Immature natural killer cell (primary cell): ENCODE data around the gene NIPAL1. TPM values are rescaled to one million over a fixed set of nuclear protein-coding genes. Genes with fewer than 3 reads are reported as not detected.
"Not testable (repeated sequence)": the region's sequence is repeated elsewhere in the genome, so short reads cannot be mapped to it uniquely, and the experiment has no call there.

ENCODE experiments used
- DNase-seq, 3 donors: peaks; one replicate each; pipeline ENCODE4 v3.0.0; 2022; ENCODE audit warnings: mixed read lengths in 1 of 3
- H3K27ac Mint-ChIP-seq, 6 donors: one replicate each; pipeline ENCODE4 v1.8.0; 2020; ENCODE audit warnings: mixed read lengths in 6 of 6, mild to moderate bottlenecking in 5 of 6, inconsistent platforms in 4 of 6, moderate library complexity in 3 of 6
- H3K27me3 Mint-ChIP-seq, 3 donors: one replicate each; pipeline ENCODE4 v1.8.0; 2020 to 2021; ENCODE audit warnings: low read depth in 3 of 3, mild to moderate bottlenecking in 3 of 3, mixed read lengths in 3 of 3, moderate library complexity in 3 of 3, inconsistent platforms in 1 of 3
- H3K36me3 Mint-ChIP-seq, 3 donors: one replicate each; pipeline ENCODE4 v1.8.0; 2020; ENCODE audit warnings: mixed read lengths in 3 of 3, inconsistent platforms in 2 of 3, mild to moderate bottlenecking in 2 of 3
- H3K4me1 Mint-ChIP-seq, 2 donors: one replicate each; pipeline ENCODE4 v1.8.0; 2020; ENCODE audit warnings: inconsistent platforms in 2 of 2, mild to moderate bottlenecking in 2 of 2, mixed read lengths in 2 of 2, moderate library complexity in 1 of 2
- H3K4me3 Mint-ChIP-seq, 5 donors: one replicate each; pipeline ENCODE4 v1.8.0; 2020; ENCODE audit warnings: mild to moderate bottlenecking in 5 of 5, mixed read lengths in 5 of 5, inconsistent platforms in 3 of 5, moderate library complexity in 3 of 5
- H3K9me3 Mint-ChIP-seq, 6 donors: one replicate each; pipeline ENCODE4 v1.8.0; 2020; ENCODE audit warnings: mild to moderate bottlenecking in 6 of 6, mixed read lengths in 6 of 6, inconsistent platforms in 4 of 6, moderate library complexity in 3 of 6
- polyA plus RNA-seq, 3 donors: library from polyadenylated mRNA; unstranded; fragments of 300-500 nt; fragmentation: Illumina TruSeq; gene quantifications; one replicate each; pipeline ENCODE4 v1.2.3, GENCODE V29; 2021

The NIPAL1 gene
- polyA plus RNA-seq, result not detected

GRCh38 chr4:48016141-48017107 is at the start of gene NIPAL1, which contains the start of gene CNGA1:
Gene NIPAL1 (plus strand): TSS chr4:48016772. CDS start chr4:48016840, 68 bp downstream.
Gene CNGA1 (minus strand): TSS chr4:48016681. CDS start chr4:47952689, 63,992 bp downstream.
- Mint-ChIP-seq H3K4me1 (peaks cover 8 to 12% of the 10 kb centered on the region in 2 donors), H3K27ac (peak within 1 kb of the TSS in 2 of 6 donors; percentile 11 to 48), H3K9me3 (peaks cover 0 to 2% (median 0%) of the 10 kb centered on the region in 6 donors), H3K36me3 (no peaks in the 10 kb centered on the region), H3K27me3 (peaks cover 10 to 20% (median 12%) of the 10 kb centered on the region in 3 donors), H3K4me3 (peak within 1 kb of the TSS; percentile 82 to 94 (median 87))
- peak; percentile 64 to 68 (median 66) for DNase-seq

GRCh38 chr4:47968847-47969246 is 47.7 kb upstream of the NIPAL1 start:
- Mint-ChIP-seq H3K27ac (no peak overlapping the region), H3K4me1 (no peaks in the 10 kb centered on the region), H3K9me3 (no peaks in the 10 kb centered on the region), H3K36me3 (no peaks in the 10 kb centered on the region), H3K27me3 (peaks cover 2 to 11% (median 4%) of the 10 kb centered on the region in 3 donors), H3K4me3 (no peak overlapping the region)
- no peak for DNase-seq

- no peaks in the 10 kb centered on the region for H3K4me1 Mint-ChIP-seq
- peaks cover 2 to 7% (median 4%) of the 10 kb centered on the region in 3 donors for H3K27me3 Mint-ChIP-seq
- no peak overlapping the region for H3K4me3 Mint-ChIP-seq
- H3K27ac Mint-ChIP-seq, result no peak overlapping the region
- H3K9me3 Mint-ChIP-seq, result no peaks in the 10 kb centered on the region
- no peaks in the 10 kb centered on the region for H3K36me3 Mint-ChIP-seq
- DNase-seq, result no peak
Observed at GRCh38 chr4:47972181-47972580, 44.4 kb upstream of the NIPAL1 start.

- H3K9me3 Mint-ChIP-seq, result no peaks in the 10 kb centered on the region
- no peak for DNase-seq
- peaks cover 2 to 7% (median 4%) of the 10 kb centered on the region in 3 donors for H3K27me3 Mint-ChIP-seq
- H3K36me3 Mint-ChIP-seq, result no peaks in the 10 kb centered on the region
- H3K4me1 Mint-ChIP-seq, result no peaks in the 10 kb centered on the region
- H3K27ac Mint-ChIP-seq, result no peak overlapping the region
- no peak overlapping the region for H3K4me3 Mint-ChIP-seq
Observed at GRCh38 chr4:47972721-47973120, 43.9 kb upstream of the NIPAL1 start.

- Mint-ChIP-seq H3K9me3 (no peaks in the 10 kb centered on the region), H3K36me3 (no peaks in the 10 kb centered on the region)
Observed at GRCh38 chr4:47974566-47974965, 42.0 kb upstream of the NIPAL1 start.

GRCh38 chr4:47990145-47990544 is 26.4 kb upstream of the NIPAL1 start:
- H3K27ac Mint-ChIP-seq, result no peak overlapping the region
- H3K36me3 Mint-ChIP-seq, result peaks cover 0 to 12% (median 5%) of the 10 kb centered on the region in 3 donors
- DNase-seq, result no peak
- H3K4me1 Mint-ChIP-seq, result peaks cover 3 to 10% of the 10 kb centered on the region in 2 donors
- peaks cover 2 to 11% (median 4%) of the 10 kb centered on the region in 3 donors for H3K27me3 Mint-ChIP-seq
- no peak overlapping the region for H3K4me3 Mint-ChIP-seq
- peaks cover 13 to 26% (median 20%) of the 10 kb centered on the region in 6 donors for H3K9me3 Mint-ChIP-seq

More at GRCh38 chr4:47974566-47974965, 42.0 kb upstream of the NIPAL1 start:
- no peak for DNase-seq
- Mint-ChIP-seq H3K27ac (no peak overlapping the region), H3K27me3 (peaks cover 0 to 4% (median 2%) of the 10 kb centered on the region in 3 donors), H3K4me1 (no peaks in the 10 kb centered on the region), H3K4me3 (no peak overlapping the region)

GRCh38 chr4:47992475-47992874 is 24.1 kb upstream of the NIPAL1 start:
- Mint-ChIP-seq H3K27me3 (peaks cover 2 to 11% (median 4%) of the 10 kb centered on the region in 3 donors), H3K36me3 (peaks cover 0 to 12% (median 5%) of the 10 kb centered on the region in 3 donors), H3K9me3 (peaks cover 16 to 26% (median 20%) of the 10 kb centered on the region in 6 donors)
- not testable (repeated sequence) for H3K27ac Mint-ChIP-seq, H3K4me3 Mint-ChIP-seq, H3K4me1 Mint-ChIP-seq, DNase-seq

GRCh38 chr4:47996021-47996420 is 20.6 kb upstream of the NIPAL1 start:
- Mint-ChIP-seq H3K9me3 (peaks cover 9 to 14% (median 11%) of the 10 kb centered on the region in 6 donors), H3K4me3 (no peak overlapping the region), H3K27ac (no peak overlapping the region), H3K36me3 (peaks cover 0 to 13% (median 0%) of the 10 kb centered on the region in 3 donors), H3K4me1 (peaks cover 3 to 10% of the 10 kb centered on the region in 2 donors), H3K27me3 (peaks cover 0 to 4% (median 3%) of the 10 kb centered on the region in 3 donors)
- no peak for DNase-seq

GRCh38 chr4:48002267-48002666 is 14.3 kb upstream of the NIPAL1 start:
- no peak for DNase-seq
- Mint-ChIP-seq H3K27me3 (no peaks in the 10 kb centered on the region), H3K27ac (no peak overlapping the region), H3K4me3 (no peak overlapping the region), H3K36me3 (peaks cover 0 to 9% (median 0%) of the 10 kb centered on the region in 3 donors), H3K9me3 (peaks cover 0 to 17% (median 5%) of the 10 kb centered on the region in 6 donors), H3K4me1 (no peaks in the 10 kb centered on the region)

GRCh38 chr4:48003568-48003967 is 13.0 kb upstream of the NIPAL1 start:
- not testable (repeated sequence) for H3K27me3 Mint-ChIP-seq, H3K27ac Mint-ChIP-seq, H3K4me1 Mint-ChIP-seq, H3K4me3 Mint-ChIP-seq, H3K36me3 Mint-ChIP-seq
- peak in 2 of 3 donors; percentile 6 to 31 for DNase-seq
- peaks cover 0 to 22% (median 5%) of the 10 kb centered on the region in 6 donors for H3K9me3 Mint-ChIP-seq

GRCh38 chr4:48005781-48006180 is 10.8 kb upstream of the NIPAL1 start:
- H3K4me1 Mint-ChIP-seq, result no peaks in the 10 kb centered on the region
- no peaks in the 10 kb centered on the region for H3K27me3 Mint-ChIP-seq

GRCh38 chr4:48008021-48008596 is 8.5 kb upstream of the NIPAL1 start:
- Mint-ChIP-seq H3K27ac (no peak overlapping the region), H3K9me3 (peaks cover 0 to 16% (median 4%) of the 10 kb centered on the region in 6 donors), H3K4me1 (no peaks in the 10 kb centered on the region), H3K27me3 (peaks cover 0 to 2% (median 2%) of the 10 kb centered on the region in 3 donors), H3K4me3 (no peak overlapping the region), H3K36me3 (peaks cover 0 to 6% (median 0%) of the 10 kb centered on the region in 3 donors)
- no peak for DNase-seq

More at GRCh38 chr4:48005781-48006180, 10.8 kb upstream of the NIPAL1 start:
- DNase-seq, result no peak
- no peak overlapping the region for H3K4me3 Mint-ChIP-seq
- H3K27ac Mint-ChIP-seq, result no peak overlapping the region
- peaks cover 0 to 16% (median 4%) of the 10 kb centered on the region in 6 donors for H3K9me3 Mint-ChIP-seq
- H3K36me3 Mint-ChIP-seq, result peaks cover 0 to 6% (median 0%) of the 10 kb centered on the region in 3 donors

GRCh38 chr4:48010906-48011305 is 5.7 kb upstream of the NIPAL1 start:
- Mint-ChIP-seq H3K27me3 (peaks cover 6 to 14% (median 6%) of the 10 kb centered on the region in 3 donors), H3K9me3 (peaks cover 0 to 10% (median 2%) of the 10 kb centered on the region in 6 donors), H3K27ac (peak overlapping the region in 1 of 6 donors; percentile 45)
- not testable (repeated sequence) for H3K4me3 Mint-ChIP-seq, H3K36me3 Mint-ChIP-seq, H3K4me1 Mint-ChIP-seq, DNase-seq
